Lower lobe of right lung (tissue), 2 donors: ENCODE data around the gene CCDC141. TPM values are rescaled to one million over a fixed set of nuclear protein-coding genes. Genes with fewer than 3 reads are reported as not detected.
A peak's percentile ranks its signal among the peaks of the same experiment; 100 is the strongest.

Source experiments
- ATAC-seq, 2 donors: fragments of 200-7000 bp; cut with Tn5 transposase; one replicate each; pipeline ENCODE4 v1.9.1; 2020 to 2022; ENCODE audit warnings: mild to moderate bottlenecking in 2 of 2, moderate library complexity in 2 of 2
- DNase-seq: peaks from one replicate; pipeline ENCODE4 v3.0.0-alpha.2; 2020
- H3K27ac ChIP-seq: fragments of 200-600 bp; one replicate; pipeline ENCODE4 v1.8.0; 2022
- H3K27me3 ChIP-seq: fragments of 200-600 bp; one replicate; pipeline ENCODE4 v1.8.0; 2022; ENCODE audit warnings: low read depth
- H3K36me3 ChIP-seq: fragments of 200-600 bp; one replicate; pipeline ENCODE4 v1.8.0; 2022; ENCODE audit warnings: mild to moderate bottlenecking
- H3K4me1 ChIP-seq: fragments of 200-600 bp; one replicate; pipeline ENCODE4 v1.8.0; 2022
- H3K4me3 ChIP-seq: fragments of 200-600 bp; one replicate; pipeline ENCODE4 v1.8.0; 2022; ENCODE audit warnings: mild to moderate bottlenecking
- H3K9me3 ChIP-seq: fragments of 200-600 bp; one replicate; pipeline ENCODE4 v1.8.0; 2022
- CTCF ChIP-seq: fragments of 200-600 bp; IDR thresholded peaks from one replicate; pipeline ENCODE4 v1.8.0; 2022; ENCODE audit warnings: antibody characterized with exemption, mild to moderate bottlenecking
- intact Hi-C: fragments of 100-400 bp; cut with DNase I; formaldehyde crosslinking; loops from one replicate; pipeline ENCODE4 v1.11.0; 2022
- total RNA-seq: library from RNA; stranded (reverse); fragmentation: NEBNext Ultra II Directional; extraction: Animal tissue kit (Norgen Biotek cat#: 25700); gene quantifications from one replicate; pipeline ENCODE4 v1.2.1, GENCODE V29; 2021
- donor health status: DM: no; HTN: yes; CAD: no; lungs with severe emphysema.

Gene CCDC141
- total RNA-seq, 1 donor from 2014 or later = 40.5 TPM

- H3K27ac ChIP-seq = no peak overlapping the region
- intact Hi-C loops = no loop called here
These were observed 18.1 kb downstream of the CCDC141 start for GRCh38 chr2:179031731-179032408.

GRCh38 chr2:179024445-179024844, 25.5 kb downstream of the CCDC141 start:
- Histone ChIP-seq H3K4me3 (no peak overlapping the region), H3K4me1 (no peaks in the 10 kb centered on the region), H3K27ac (no peak overlapping the region), H3K36me3 (no peaks in the 10 kb centered on the region), H3K27me3 (no peaks in the 10 kb centered on the region), H3K9me3 (no peaks in the 10 kb centered on the region)
- no peak for DNase-seq
- intact Hi-C loops = no loop called here
- TF ChIP-seq CTCF = no peak
- peak in 1 of 2 donors; percentile 28 for ATAC-seq

More at GRCh38 chr2:179031731-179032408, 18.1 kb downstream of the CCDC141 start:
- TF ChIP-seq CTCF = no peak
- no peaks in the 10 kb centered on the region for H3K36me3 ChIP-seq
- H3K4me3 ChIP-seq = no peak overlapping the region
- ATAC-seq (peak in 1 of 2 donors; percentile 57), DNase-seq (no peak)
- no peaks in the 10 kb centered on the region for H3K9me3 ChIP-seq
- no peaks in the 10 kb centered on the region for H3K4me1 ChIP-seq
- no peaks in the 10 kb centered on the region for H3K27me3 ChIP-seq

- H3K9me3 ChIP-seq = no peaks in the 10 kb centered on the region
- no peaks in the 10 kb centered on the region for H3K27me3 ChIP-seq
- ATAC-seq (no peak), DNase-seq (no peak)
- intact Hi-C loops = no loop called here
- no peak overlapping the region for H3K27ac ChIP-seq
- H3K4me3 ChIP-seq = no peak overlapping the region
- H3K4me1 ChIP-seq = no peaks in the 10 kb centered on the region
- no peak for TF ChIP-seq CTCF
- H3K36me3 ChIP-seq = no peaks in the 10 kb centered on the region
These were observed 27.3 kb downstream of the CCDC141 start for GRCh38 chr2:179022685-179023084.

GRCh38 chr2:179021258-179021657, 28.7 kb downstream of the CCDC141 start:
- Histone ChIP-seq H3K4me3 (no peak overlapping the region), H3K36me3 (no peaks in the 10 kb centered on the region), H3K4me1 (no peaks in the 10 kb centered on the region), H3K27me3 (no peaks in the 10 kb centered on the region), H3K9me3 (no peaks in the 10 kb centered on the region), H3K27ac (no peak overlapping the region)
- ATAC-seq = no peak
- intact Hi-C loops = no loop called here
- TF ChIP-seq CTCF = no peak
- no peak for DNase-seq

GRCh38 chr2:179020156-179020750, 29.7 kb downstream of the CCDC141 start:
- peak; percentile 45 for TF ChIP-seq CTCF
- ATAC-seq = peak; percentile 76 to 80

More at GRCh38 chr2:179020156-179020750, 29.7 kb downstream of the CCDC141 start:
- H3K4me1 ChIP-seq = no peaks in the 10 kb centered on the region
- H3K4me3 ChIP-seq = no peak overlapping the region
- no peaks in the 10 kb centered on the region for H3K27me3 ChIP-seq
- no peaks in the 10 kb centered on the region for H3K36me3 ChIP-seq
- H3K27ac ChIP-seq = no peak overlapping the region
- DNase-seq = no peak
- intact Hi-C loops = no loop called here
- no peaks in the 10 kb centered on the region for H3K9me3 ChIP-seq
